Stimulated activated naive CD8-positive, alpha-beta T cell treated with anti-CD3 and anti-CD28 coated beads, Interleukin-15, amount 100 ng/mL, for 72 hours (primary cell): ENCODE data around the gene CD300H.

ENCODE experiments used
- ATAC-seq: fragments of 150-1000 bp; cut with Tn5 transposase; 2 replicates; pipeline ENCODE4 v1.10.0; 2021; ENCODE audit warnings: mild to moderate bottlenecking, moderate library complexity
- DNase-seq, 2 donors: peaks; one replicate each; pipeline ENCODE4 v3.0.0; 2021 to 2022
- H3K27ac Mint-ChIP-seq, 2 donors: one replicate each; pipeline ENCODE4 v1.8.0; 2022; ENCODE audit warnings: mild to moderate bottlenecking in 2 of 2, mixed read lengths in 2 of 2, moderate library complexity in 2 of 2
- H3K27me3 Mint-ChIP-seq: one replicate; pipeline ENCODE4 v1.8.0; 2022; ENCODE audit warnings: mixed read lengths
- H3K4me1 Mint-ChIP-seq: one replicate; pipeline ENCODE4 v1.8.0; 2022; ENCODE audit warnings: mild to moderate bottlenecking, mixed read lengths
- H3K4me3 Mint-ChIP-seq, 2 donors: one replicate each; pipeline ENCODE4 v1.8.0; 2022; ENCODE audit warnings: mild to moderate bottlenecking in 2 of 2, mixed read lengths in 2 of 2, moderate library complexity in 1 of 2
- H3K9me3 Mint-ChIP-seq, 2 donors: one replicate each; pipeline ENCODE4 v1.8.0; 2022; ENCODE audit warnings: mixed read lengths in 2 of 2

The CD300H gene

DNA sequence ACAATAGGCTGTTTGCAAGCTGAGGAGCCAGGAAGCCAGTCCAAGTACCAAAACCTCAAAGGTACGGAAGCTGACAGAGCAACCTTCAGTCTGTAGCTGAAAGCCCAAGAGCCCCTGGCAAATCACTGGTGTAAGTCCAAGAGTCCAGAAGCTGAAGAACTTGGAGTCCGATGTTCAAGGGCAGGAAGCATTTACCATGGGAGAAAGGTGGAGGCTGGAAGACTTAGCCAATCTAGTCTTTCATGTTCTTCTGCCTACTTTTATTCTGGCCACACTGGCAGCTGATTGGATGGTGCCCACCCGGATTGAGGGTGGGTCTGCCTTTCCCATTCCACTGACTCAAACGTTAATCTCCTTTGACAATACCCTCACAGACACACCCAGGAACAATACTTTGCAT is 51.4 kb downstream of the CD300H start:
- ATAC-seq: no peak
- DNase-seq: no peak
- H3K4me1 Mint-ChIP-seq: peaks cover 41% of the 10 kb centered on the region
- H3K4me3 Mint-ChIP-seq: no peak overlapping the region
- no peak overlapping the region for H3K27ac Mint-ChIP-seq
- H3K27me3 Mint-ChIP-seq: peaks cover 14% of the 10 kb centered on the region
- peaks cover 23 to 37% of the 10 kb centered on the region in 2 donors for H3K9me3 Mint-ChIP-seq

DNA sequence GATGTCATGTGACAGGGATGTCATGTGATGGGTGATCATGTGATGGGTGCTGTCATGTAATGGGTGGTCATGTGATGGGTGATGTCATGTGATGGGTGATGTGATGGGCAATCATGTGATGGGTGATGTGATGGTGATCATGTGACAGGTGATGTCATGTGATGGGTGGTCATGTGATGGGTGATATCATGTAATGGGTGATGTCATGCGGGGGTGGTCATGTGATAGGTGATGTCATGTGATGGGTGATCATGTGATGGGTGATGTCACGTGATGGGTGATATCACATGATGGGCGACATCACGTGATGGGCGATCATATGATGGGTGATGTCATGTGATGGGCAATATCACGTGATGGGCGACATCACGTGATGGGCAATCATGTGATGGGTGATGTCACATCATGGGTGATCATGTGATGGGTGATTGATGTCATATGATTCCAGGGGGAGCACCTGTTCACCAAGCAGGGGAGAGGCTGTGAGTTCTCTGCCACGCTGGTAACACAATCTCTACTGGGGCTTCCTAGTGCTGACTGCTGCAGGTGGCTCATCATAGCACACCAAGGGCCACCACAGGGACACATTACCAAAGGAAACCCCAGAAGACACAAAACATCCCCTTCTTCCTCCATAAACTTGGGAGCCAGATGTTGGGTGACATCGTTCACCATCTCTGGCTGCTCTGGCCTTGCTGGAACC is 52.5 kb downstream of the CD300H start:
- peaks cover 32% of the 10 kb centered on the region for H3K4me1 Mint-ChIP-seq
- peak overlapping the region in 1 of 2 donors; percentile 55 for H3K4me3 Mint-ChIP-seq
- H3K9me3 Mint-ChIP-seq: peaks cover 23 to 37% of the 10 kb centered on the region in 2 donors
- DNase-seq (no peak), ATAC-seq (peak; percentile 49)
- H3K27ac Mint-ChIP-seq: peak overlapping the region; percentile 79 to 99
- peaks cover 10% of the 10 kb centered on the region for H3K27me3 Mint-ChIP-seq

DNA sequence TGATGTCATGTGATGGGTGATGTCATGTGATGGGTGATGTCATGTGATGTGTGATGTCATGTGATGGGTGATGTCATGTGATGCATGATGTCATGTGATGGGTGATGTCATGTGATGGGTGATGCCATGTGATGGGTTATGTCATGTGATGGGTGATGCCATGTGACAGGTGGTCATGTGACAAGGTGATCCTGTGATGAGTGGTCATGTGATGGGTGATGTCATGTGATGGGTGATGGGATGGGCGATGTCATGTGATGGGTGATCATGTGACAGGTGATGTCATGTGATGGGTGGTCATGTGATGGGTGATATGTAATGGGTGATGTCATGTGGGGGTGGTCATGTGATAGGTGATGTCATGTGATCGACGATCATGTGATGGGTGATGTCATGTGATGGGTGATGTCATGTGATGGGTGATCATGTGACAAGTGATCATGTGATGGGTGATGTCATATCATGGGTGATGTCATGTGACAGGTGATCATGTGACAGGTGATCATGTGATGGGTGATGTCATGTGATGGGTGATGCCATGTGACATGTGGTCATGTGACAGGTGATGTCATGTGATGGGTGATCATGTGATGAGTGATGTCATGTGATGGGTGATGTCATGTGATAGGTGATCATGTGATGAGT is 53.2 kb downstream of the CD300H start:
- peak overlapping the region in 1 of 2 donors; percentile 55 for H3K4me3 Mint-ChIP-seq
- peak; percentile 65 to 79 for DNase-seq

DNA sequence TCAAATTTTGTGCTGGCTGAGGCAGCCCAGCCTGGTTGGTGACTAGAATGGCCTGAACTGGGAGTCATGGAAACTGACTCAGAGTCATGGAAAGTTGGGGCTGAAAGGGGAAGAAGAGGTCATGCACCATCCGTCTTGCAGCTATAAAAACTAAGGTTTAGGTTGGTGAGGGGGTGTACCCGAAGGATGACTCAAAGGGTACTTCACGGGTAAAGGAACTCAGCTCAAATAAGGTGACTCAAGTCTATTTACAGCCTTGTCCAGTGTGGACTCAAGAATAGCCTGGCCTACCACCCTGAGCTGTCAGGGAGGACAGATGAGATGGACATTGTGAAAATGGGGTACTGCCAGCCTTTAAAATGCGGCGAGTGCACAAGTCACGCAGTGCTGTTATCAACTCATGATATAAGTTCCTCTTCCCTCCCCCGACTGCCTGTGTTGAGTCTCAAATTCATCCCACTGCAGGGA is 54.7 kb downstream of the CD300H start:
- ATAC-seq: peak; percentile 85
- Mint-ChIP-seq H3K4me1 (peaks cover 32% of the 10 kb centered on the region), H3K27ac (peak overlapping the region; percentile 13 to 69), H3K27me3 (peaks cover 10% of the 10 kb centered on the region), H3K4me3 (peak overlapping the region in 1 of 2 donors; percentile 11), H3K9me3 (peaks cover 11 to 19% of the 10 kb centered on the region in 2 donors)
- peak in 1 of 2 donors; percentile 62 for DNase-seq

More for the DNA sequence above, 53.2 kb downstream of the CD300H start:
- peaks cover 32% of the 10 kb centered on the region for H3K4me1 Mint-ChIP-seq
- peaks cover 19 to 33% of the 10 kb centered on the region in 2 donors for H3K9me3 Mint-ChIP-seq
- H3K27ac Mint-ChIP-seq: peak overlapping the region; percentile 79 to 99
- peak; percentile 62 for ATAC-seq
- peaks cover 10% of the 10 kb centered on the region for H3K27me3 Mint-ChIP-seq

DNA sequence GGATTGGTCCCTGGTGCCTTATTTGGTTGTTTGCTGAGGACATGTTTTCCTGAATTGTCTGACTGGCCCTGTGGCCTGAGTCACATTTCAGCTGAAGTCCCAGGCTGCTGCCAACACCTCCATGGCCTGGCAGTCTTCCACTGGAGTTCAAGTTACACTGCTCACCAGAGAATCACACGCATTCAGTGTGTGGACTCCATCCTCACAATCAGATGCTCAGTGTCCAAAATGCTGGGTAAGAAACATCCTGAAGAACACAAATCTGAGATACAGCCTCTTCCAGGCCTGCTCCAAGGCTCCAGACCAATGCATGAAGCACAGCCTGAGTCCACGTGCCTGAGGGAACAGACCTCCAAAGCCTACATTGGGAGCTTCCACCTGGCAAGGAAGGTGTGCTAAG is 55.3 kb downstream of the CD300H start:
- no peak for ATAC-seq
- peaks cover 32% of the 10 kb centered on the region for H3K4me1 Mint-ChIP-seq
- H3K27me3 Mint-ChIP-seq: peaks cover 10% of the 10 kb centered on the region
- peak overlapping the region in 1 of 2 donors; percentile 13 for H3K27ac Mint-ChIP-seq
- H3K4me3 Mint-ChIP-seq: no peak overlapping the region
- peaks cover 11 to 19% of the 10 kb centered on the region in 2 donors for H3K9me3 Mint-ChIP-seq
- no peak for DNase-seq
